GM12872 (cell line): ENCODE measurements around the gene TCAIM.

ENCODE experiments used
- TF ChIP-seq, protein P1 (sequence below): IDR thresholded peaks from 3 replicates; pipeline ENCODE4 v1.5.1; 2011; ENCODE audit warnings: low read depth, mild to moderate bottlenecking, low read length, moderate library complexity; ENCODE audit not compliant: insufficient read depth

TCAIM gene

DNA sequence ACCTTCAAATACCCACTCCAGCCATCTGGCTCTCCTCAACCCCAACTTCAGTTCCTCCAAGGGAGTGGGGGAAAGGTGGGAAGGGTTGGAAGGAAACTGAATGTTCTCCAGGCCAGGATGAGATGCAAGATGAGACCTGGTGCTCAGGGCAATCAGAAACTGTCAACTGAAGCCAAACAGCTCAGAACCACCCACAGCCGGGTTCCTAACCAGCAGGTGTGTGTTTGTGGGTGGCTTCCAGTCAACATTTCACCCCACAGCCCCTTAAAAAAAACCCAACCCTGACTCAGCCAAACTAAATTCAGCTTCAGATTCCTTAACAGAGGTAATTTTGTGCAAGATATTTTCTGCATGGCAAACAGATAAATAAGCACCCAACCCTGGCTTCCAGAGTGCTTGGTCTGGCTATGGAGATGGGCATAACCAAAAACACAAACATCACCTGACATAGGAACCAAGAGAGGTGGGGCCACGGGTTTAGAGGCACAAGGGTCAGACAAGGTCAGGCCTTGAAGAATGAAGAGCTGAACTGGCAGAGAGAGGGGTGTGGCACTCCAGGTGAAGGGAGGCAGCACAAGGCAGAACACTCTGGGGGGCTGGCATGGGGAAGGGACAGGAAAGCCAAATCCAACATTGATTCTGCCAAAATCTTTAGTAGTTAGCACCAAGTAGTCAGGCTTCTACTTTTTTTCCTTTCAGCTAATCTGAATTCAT, 104.2 kb downstream of the TCAIM start:
- TF ChIP-seq, protein P1, sequence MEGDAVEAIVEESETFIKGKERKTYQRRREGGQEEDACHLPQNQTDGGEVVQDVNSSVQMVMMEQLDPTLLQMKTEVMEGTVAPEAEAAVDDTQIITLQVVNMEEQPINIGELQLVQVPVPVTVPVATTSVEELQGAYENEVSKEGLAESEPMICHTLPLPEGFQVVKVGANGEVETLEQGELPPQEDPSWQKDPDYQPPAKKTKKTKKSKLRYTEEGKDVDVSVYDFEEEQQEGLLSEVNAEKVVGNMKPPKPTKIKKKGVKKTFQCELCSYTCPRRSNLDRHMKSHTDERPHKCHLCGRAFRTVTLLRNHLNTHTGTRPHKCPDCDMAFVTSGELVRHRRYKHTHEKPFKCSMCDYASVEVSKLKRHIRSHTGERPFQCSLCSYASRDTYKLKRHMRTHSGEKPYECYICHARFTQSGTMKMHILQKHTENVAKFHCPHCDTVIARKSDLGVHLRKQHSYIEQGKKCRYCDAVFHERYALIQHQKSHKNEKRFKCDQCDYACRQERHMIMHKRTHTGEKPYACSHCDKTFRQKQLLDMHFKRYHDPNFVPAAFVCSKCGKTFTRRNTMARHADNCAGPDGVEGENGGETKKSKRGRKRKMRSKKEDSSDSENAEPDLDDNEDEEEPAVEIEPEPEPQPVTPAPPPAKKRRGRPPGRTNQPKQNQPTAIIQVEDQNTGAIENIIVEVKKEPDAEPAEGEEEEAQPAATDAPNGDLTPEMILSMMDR, result no peak

DNA sequence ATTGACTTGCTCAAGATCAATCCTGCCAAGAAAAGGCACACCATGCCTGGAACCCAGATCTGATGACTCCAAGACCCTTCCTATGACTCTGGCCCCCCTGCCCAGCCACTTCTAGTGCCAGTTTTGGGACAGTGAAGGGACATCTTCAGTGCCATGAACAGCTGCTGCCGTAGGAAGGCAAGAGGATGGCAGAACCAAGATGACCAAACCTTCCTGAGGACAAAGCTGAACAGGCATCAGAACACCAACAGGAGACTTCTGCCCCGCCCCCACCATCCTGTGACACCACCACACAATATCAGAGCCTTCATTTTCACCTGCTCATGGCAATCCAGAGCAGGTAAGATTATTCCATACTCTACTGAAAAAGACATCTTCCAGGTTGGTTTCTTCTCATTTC, 105.9 kb downstream of the TCAIM start:
- TF ChIP-seq, protein P1, result no peak

DNA sequence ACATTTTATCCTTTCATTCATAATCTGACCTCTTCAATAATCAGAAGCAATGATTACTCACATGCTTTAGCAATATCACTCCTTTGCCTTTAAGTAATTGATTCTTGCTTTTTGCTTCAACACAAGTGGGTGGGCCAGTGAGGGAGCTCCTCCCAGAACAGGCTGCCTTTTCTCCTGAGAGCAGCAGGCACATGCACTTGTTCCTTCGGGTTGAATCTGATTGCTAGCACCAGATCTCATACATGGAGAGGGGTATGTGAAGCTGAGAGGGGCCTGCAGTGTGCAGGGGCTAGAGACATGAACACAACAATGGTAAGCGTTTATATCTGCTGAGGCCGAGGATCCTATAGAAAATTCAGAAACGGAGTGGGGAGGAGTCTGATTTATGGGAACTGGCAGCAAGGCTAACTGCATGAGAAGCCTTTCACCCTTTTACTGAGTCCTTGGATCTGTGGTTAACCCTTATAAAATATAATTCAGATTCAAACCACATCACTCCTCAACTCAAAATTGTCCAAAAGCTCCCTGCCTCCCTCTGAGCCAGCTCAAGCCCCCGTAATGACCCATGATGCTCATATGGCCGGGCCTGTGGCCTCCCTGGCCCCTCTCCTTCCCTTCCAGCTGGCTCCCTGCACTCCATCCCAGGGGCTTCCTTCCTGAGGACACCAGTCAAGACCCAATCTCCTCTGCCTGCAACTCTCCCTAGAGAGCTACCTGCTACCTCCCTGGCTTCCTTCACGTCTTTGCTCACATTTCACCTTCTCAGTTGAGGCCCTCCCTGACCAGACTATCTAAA, 106.5 kb downstream of the TCAIM start:
- TF ChIP-seq, protein P1, result no peak

DNA sequence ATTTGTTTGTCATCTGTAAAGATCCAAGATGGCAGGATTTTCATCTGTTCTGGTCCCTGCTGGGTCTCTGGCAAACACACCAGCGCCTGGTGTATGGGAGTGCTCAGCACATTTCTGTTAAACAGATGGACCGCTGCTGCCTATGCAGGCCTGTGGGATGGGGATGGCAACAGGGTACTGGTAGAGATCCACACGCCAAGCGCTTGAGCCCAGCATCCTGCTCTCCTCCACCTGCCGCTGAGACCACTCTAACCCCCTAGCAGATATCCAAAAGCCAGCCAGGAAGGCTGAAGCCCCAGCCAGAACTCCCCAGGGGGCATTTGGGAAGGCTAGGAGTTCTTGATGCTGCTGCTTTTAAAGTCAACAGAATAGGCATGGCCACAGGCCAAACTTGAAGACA, 107.2 kb downstream of the TCAIM start:
- TF ChIP-seq, protein P1, result no peak

DNA sequence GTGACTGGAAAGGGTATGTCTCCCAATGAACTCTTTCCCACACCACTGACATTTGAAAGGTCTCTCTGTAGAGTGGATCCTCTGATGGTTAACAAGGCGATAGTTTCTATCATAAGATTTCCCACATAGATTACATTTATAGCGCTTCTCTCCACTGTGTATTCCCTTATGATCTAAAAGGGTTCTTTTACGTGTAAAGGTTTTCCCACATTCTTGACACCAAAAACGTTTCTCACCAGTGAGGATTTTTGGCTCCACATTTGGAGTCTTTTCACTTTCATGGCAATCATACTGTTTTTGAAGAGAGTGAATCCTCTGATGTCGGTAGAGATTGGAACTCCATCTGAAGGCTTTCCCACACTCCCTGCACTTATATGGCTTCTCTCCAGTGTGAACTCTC, 108.4 kb downstream of the TCAIM start:
- TF ChIP-seq, protein P1, result no peak

DNA sequence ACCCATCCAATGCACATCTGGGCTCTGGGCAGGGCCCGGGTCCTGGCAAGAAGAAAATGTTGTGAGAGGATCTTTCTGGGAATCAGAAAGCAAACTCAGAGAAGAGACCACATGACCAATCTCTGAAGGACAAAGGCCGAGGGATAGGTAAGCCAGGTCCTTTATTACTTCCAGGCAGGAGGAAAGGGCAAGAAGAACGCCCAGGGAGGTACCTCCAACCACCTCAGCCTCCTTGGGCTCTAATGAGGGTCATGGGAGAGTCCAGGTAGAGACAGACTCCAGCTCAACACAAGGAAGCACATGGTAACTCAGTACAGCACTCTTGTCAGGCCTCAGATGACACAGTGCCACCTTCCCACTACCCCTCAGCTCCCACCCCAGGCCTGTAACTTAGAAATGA, 112.9 kb downstream of the TCAIM start:
- TF ChIP-seq, protein P1, result no peak

DNA sequence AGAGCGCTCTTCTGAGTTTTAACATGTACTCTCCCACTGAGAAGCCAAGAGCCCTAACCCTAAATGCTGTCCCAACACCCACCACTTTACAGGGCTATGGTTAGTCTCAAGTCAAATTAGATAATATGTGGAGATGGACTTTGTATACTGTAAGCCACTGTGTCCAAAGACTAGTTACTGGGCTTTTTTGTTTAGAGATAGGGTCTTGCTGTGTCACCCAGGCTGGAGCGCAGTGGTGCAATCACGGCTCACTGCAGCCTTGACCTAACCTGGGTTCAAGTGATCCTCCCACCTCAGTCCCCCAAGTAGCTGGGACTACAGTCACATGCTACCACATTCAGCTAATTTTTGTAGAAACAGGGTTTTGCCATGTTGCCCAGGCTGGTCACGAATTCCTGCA, 115.7 kb downstream of the TCAIM start:
- TF ChIP-seq, protein P1, result no peak
